GM12878 (cell line): ENCODE measurements around the gene CENPS. TPM values are rescaled to one million over a fixed set of nuclear protein-coding genes. Genes with fewer than 3 reads are reported as not detected.
A peak's percentile ranks its signal among the peaks of the same experiment; 100 is the strongest.

Experiments
- ATAC-seq: fragments of 200-7000 bp; cut with Tn5 transposase; 3 replicates; pipeline ENCODE4 v1.9.1; 2020; ENCODE audit warnings: mild to moderate bottlenecking, moderate library complexity
- BruUV-seq: library from RNA; stranded (reverse); fragments of 400-500 nt; replicated peaks from 2 replicates; lab custom pipeline; 2021; lab: Mats Ljungman, UMichigan
- CTCF ChIA-PET: fragments of 300-600 bp; sonication (Branson Sonifier 250); formaldehyde crosslinking; extraction: SDS; loops from one replicate; lab custom pipeline; 2021; ENCODE audit warnings: inconsistent platforms; lab: Yijun Ruan, JAX
- POLR2A ChIA-PET: fragments of 350-600 bp; formaldehyde crosslinking; extraction: SDS; loops from one replicate; lab custom pipeline; 2021; ENCODE audit warnings: inconsistent platforms; lab: Charles Lee
- RAD21 ChIA-PET: fragments of 300-600 bp; sonication (Branson Sonifier 250); formaldehyde crosslinking; loops from one replicate; lab custom pipeline; 2023; ENCODE audit warnings: antibody characterized with exemption; ENCODE audit not compliant: unreplicated experiment; lab: Charles Lee
- SMC1A ChIA-PET: fragments of 300-600 bp; sonication (Branson Sonifier 250); formaldehyde crosslinking; loops from one replicate; lab custom pipeline; 2023; ENCODE audit not compliant: unreplicated experiment, uncharacterized antibody; lab: Charles Lee
- DNase-seq: peaks from one replicate; pipeline ENCODE4 v3.0.0-alpha.2; 2011; ENCODE audit warnings: low read depth, low spot score
- FAIRE-seq: peaks from 3 replicates; lab custom pipeline; 2011; peaks lifted over from hg19 to GRCh38; lab: Jason Lieb, UNC
- H2AFZ ChIP-seq: 2 replicates; pipeline ENCODE4 v1.6.0; 2011; ENCODE audit warnings: low read depth, low read length, control low read depth; ENCODE audit not compliant: control insufficient read depth
- H3K27ac ChIP-seq: 2 replicates; pipeline ENCODE4 v1.5.1; 2011; ENCODE audit warnings: control low read depth; ENCODE audit not compliant: control insufficient read depth, insufficient read depth
- H3K27me3 ChIP-seq, 2 experiments: replicated peaks in 1 of 2; 2 replicates each; pipeline versions ENCODE4 v1.6.0 to v1.6.1; 2011; ENCODE audit warnings: low read length in 1 of 2; ENCODE audit not compliant: control insufficient read depth in 2 of 2, insufficient read depth in 2 of 2
- H3K36me3 ChIP-seq, 2 experiments: 2 replicates each; pipeline ENCODE4 v1.5.1; 2011; ENCODE audit warnings: low read length in 1 of 2; ENCODE audit not compliant: control insufficient read depth in 2 of 2, insufficient read depth in 2 of 2
- H3K4me1 ChIP-seq: 2 replicates; pipeline ENCODE4 v1.6.1; 2011; ENCODE audit warnings: mild to moderate bottlenecking, low read length, moderate library complexity, mixed read lengths; ENCODE audit not compliant: control insufficient read depth, insufficient read depth
- H3K4me2 ChIP-seq: 2 replicates; pipeline ENCODE4 v1.6.0; 2011; ENCODE audit warnings: control low read depth; ENCODE audit not compliant: control insufficient read depth, insufficient read depth
- H3K4me3 ChIP-seq: fragments of 200-600 bp; sonication (generic); 2 replicates; pipeline ENCODE4 v1.5.1; 2016
- H3K79me2 ChIP-seq: 2 replicates; pipeline ENCODE4 v1.6.0; 2011; ENCODE audit warnings: low read length; ENCODE audit not compliant: control insufficient read depth, insufficient read depth
- H3K9ac ChIP-seq: 2 replicates; pipeline ENCODE4 v1.8.0; 2011; ENCODE audit warnings: low read length, control low read depth, mixed read lengths; ENCODE audit not compliant: control insufficient read depth, insufficient read depth
- H3K9me3 ChIP-seq: replicated peaks from 3 replicates; pipeline ENCODE4 v1.5.1; 2011; ENCODE audit warnings: mild to moderate bottlenecking, low read length; ENCODE audit not compliant: control insufficient read depth, insufficient read depth
- H4K20me1 ChIP-seq: 2 replicates; pipeline ENCODE4 v1.6.0; 2011; ENCODE audit not compliant: control insufficient read depth, insufficient read depth
- ASH2L ChIP-seq: fragments of 300-600, 200-600 bp; sonication (generic); IDR thresholded peaks from 2 replicates; pipeline ENCODE4 v1.6.1; 2017; ENCODE audit warnings: low read depth, mild to moderate bottlenecking, borderline replicate concordance
- ATF7 ChIP-seq: fragments of 450-650 bp; IDR thresholded peaks from 2 replicates; pipeline ENCODE4 v1.6.1; 2016; ENCODE audit warnings: low read depth, mild to moderate bottlenecking
- BRCA1 ChIP-seq: IDR thresholded peaks from 2 replicates; pipeline ENCODE4 v1.6.1; 2011; ENCODE audit warnings: low read depth, low read length, improper control_type of control experiment
- CBX5 ChIP-seq: sonication (generic); IDR thresholded peaks from 2 replicates; pipeline ENCODE4 v1.6.1; 2016; ENCODE audit warnings: low read depth, moderate library complexity, mild to moderate bottlenecking, inconsistent platforms
- CREM ChIP-seq: IDR thresholded peaks from 2 replicates; pipeline ENCODE4 v1.6.1; 2014; ENCODE audit warnings: antibody characterized with exemption, low read depth
- EED ChIP-seq: sonication (generic); IDR thresholded peaks from 2 replicates; pipeline ENCODE4 v1.6.1; 2016; ENCODE audit warnings: antibody characterized with exemption, low read depth
- EGR1 ChIP-seq, 2 experiments: IDR thresholded peaks; 1 replicate in 1 of 2; 2 replicates in 1 of 2; pipeline ENCODE4 v1.6.1; 2011 to 2012; ENCODE audit warnings: low read depth in 2 of 2, low read length in 2 of 2, borderline replicate concordance in 1 of 2, mild to moderate bottlenecking in 1 of 2, moderate library complexity in 1 of 2
- IRF4 ChIP-seq: IDR thresholded peaks from 2 replicates; pipeline ENCODE4 v1.6.1; 2011; ENCODE audit warnings: low read depth, low read length
- JUNB ChIP-seq: IDR thresholded peaks from 2 replicates; pipeline ENCODE4 v1.6.1; 2016; ENCODE audit warnings: antibody characterized with exemption, mild to moderate bottlenecking
- JUND ChIP-seq: IDR thresholded peaks from 2 replicates; pipeline ENCODE4 v1.6.1; 2012; ENCODE audit warnings: low read depth, mild to moderate bottlenecking, low read length, improper control_type of control experiment, moderate library complexity
- NBN ChIP-seq: fragments of 450-650 bp; IDR thresholded peaks from 2 replicates; pipeline ENCODE4 v1.6.1; 2016
- NR2F1 ChIP-seq: fragments of 450-650 bp; conservative IDR thresholded peaks from 2 replicates; pipeline ENCODE4 v1.6.1; 2017; ENCODE audit warnings: mild to moderate bottlenecking
- RB1 ChIP-seq: fragments of 450-650 bp; formaldehyde crosslinking; IDR thresholded peaks from 2 replicates; pipeline ENCODE4 v1.6.1; 2017; ENCODE audit warnings: mild to moderate bottlenecking, borderline replicate concordance
- RUNX3 ChIP-seq: IDR thresholded peaks from 2 replicates; pipeline ENCODE4 v1.6.1; 2012; ENCODE audit warnings: low read length, inconsistent platforms
- SPI1 ChIP-seq: IDR thresholded peaks from 2 replicates; pipeline ENCODE4 v1.6.1; 2011; ENCODE audit warnings: low read depth, mild to moderate bottlenecking, low read length, moderate library complexity, borderline replicate concordance; ENCODE audit not compliant: insufficient read depth
- STAT1 ChIP-seq: fragments of 450-650 bp; conservative IDR thresholded peaks from 2 replicates; pipeline ENCODE4 v1.6.1; 2014; ENCODE audit warnings: antibody characterized with exemption, mild to moderate bottlenecking
- SUZ12 ChIP-seq: fragments of 200-600 bp; sonication (generic); IDR thresholded peaks from one replicate; pipeline ENCODE4 v1.6.1; 2018; ENCODE audit warnings: antibody characterized with exemption, mild to moderate bottlenecking; ENCODE audit not compliant: unreplicated experiment
- WRNIP1 ChIP-seq: IDR thresholded peaks from 2 replicates; pipeline ENCODE4 v1.6.1; 2011; ENCODE audit warnings: low read depth, low read length, improper control_type of control experiment, borderline replicate concordance
- YY1 ChIP-seq: IDR thresholded peaks from 2 replicates; pipeline ENCODE4 v1.6.1; 2011; ENCODE audit warnings: low read depth, mild to moderate bottlenecking, low read length
- ZZZ3 ChIP-seq: IDR thresholded peaks from 2 replicates; pipeline ENCODE4 v1.6.1; 2011; ENCODE audit warnings: low read depth; ENCODE audit not compliant: control insufficient read depth, insufficient read length
- WGBS: methylation state at CpG from one replicate; pipeline ENCODE4 v1.1.6; 2016; ENCODE audit warnings: low lambda C conversion rate; ENCODE audit not compliant: insufficient replicate concordance, insufficient coverage; ENCODE audit errors: missing lambda C conversion rate; 5-methylcytosine and 5-hydroxymethylcytosine counted together
- in situ Hi-C: fragments of 300-500 bp; cut with MboI; formaldehyde crosslinking; loops from 9 replicates; pipeline ENCODE4 v1.14.3; 2018; ENCODE audit warnings: mixed read lengths
- intact Hi-C: fragments of 100-400 bp; cut with micrococcal nuclease; formaldehyde crosslinking; loops from one replicate; pipeline ENCODE4 v1.14.2; 2022; ENCODE audit not compliant: unreplicated experiment
- polyA plus RNA-seq, 11 experiments: library from polyadenylated mRNA; depleted of rRNA in 4 of 11; unstranded in 6 of 11; stranded (reverse) in 5 of 11; fragments of >200 nt; fragmentation: Nextera tagmentation in 4 of 11; fragmentation: Illumina TruSeq in 1 of 11; extraction: Ambion mirVana in 4 of 11; extraction: Trizol in 1 of 11; gene quantifications; 1 replicate in 1 of 11; 2 replicates in 10 of 11; pipeline versions ENCODE4 v1.2.1 to v1.2.3, GENCODE V29; 2011 to 2016; ENCODE audit warnings: inconsistent platforms in 2 of 11, missing spikeins in 2 of 11, low read depth in 1 of 11
- total RNA-seq, 4 experiments: library from RNA; depleted of rRNA in 3 of 4; stranded (reverse); fragments of >200 nt in 3 of 4; fragmentation: Illumina TruSeq in 1 of 4; extraction: Trizol in 1 of 4; gene quantifications; 2 replicates each; pipeline versions ENCODE4 v1.2.1 to v1.2.3, GENCODE V29; 2013 to 2021
- TF ChIP-seq, protein P1 (sequence below): fragments of 450-650 bp; IDR thresholded peaks from 2 replicates; pipeline ENCODE4 v1.6.1; 2017; ENCODE audit warnings: mild to moderate bottlenecking, low read depth, inconsistent platforms; ENCODE audit not compliant: poor library complexity, severe bottlenecking
- TF ChIP-seq, protein P2 (sequence below): fragments of 450-650 bp; IDR thresholded peaks from 2 replicates; pipeline ENCODE4 v1.6.1; 2017; ENCODE audit warnings: low read depth, mild to moderate bottlenecking, moderate library complexity

CENPS gene
- total and polyA plus RNA-seq, 10 of the 15 experiments (the other 5 are each of a cell fraction or from before 2014, with no cell fraction given), result 9.4 to 51.7 (median 16.7) TPM

GRCh38 chr1:10433790-10434189 is 3.6 kb downstream of the CENPS start:
- ChIA-PET RAD21 (interaction anchor here (0.6 to 7.6 kb wide), 6 partner anchors 23 to 776 kb away, joined by 3 to 191 read pairs (median 3); no protein-coding TSS in a partner anchor), CTCF (interaction anchor here (0.7 to 10.5 kb wide), 9 partner anchors 9 to 648 kb away, joined by 3 to 292 read pairs (median 5); no protein-coding TSS in a partner anchor), POLR2A (interaction anchor here (0.6 to 2.8 kb wide), 7 partner anchors 13 to 483 kb away, joined by 3 to 10 read pairs (median 3); partner anchors contain the start of gene DFFA), SMC1A (interaction anchor here (0.6 to 9.0 kb wide), 10 partner anchors 9 to 127 kb away, joined by 3 to 122 read pairs (median 4); partner anchors contain the start of genes DFFA, PEX14 and PGD)
- no peaks in the 10 kb centered on the region for H3K9me3 ChIP-seq
- in situ Hi-C loops, result loop anchor here (5.0 to 10.0 kb wide), 2 partner anchors 59 to 431 kb away; no protein-coding TSS in a partner anchor
- peak overlapping the region; percentile 35 for H2AFZ ChIP-seq
- ATAC-seq, result peak; percentile 37
- H3K4me2 ChIP-seq, result peak overlapping the region; percentile 68
- no peak for DNase-seq
- 0 out of 2 replicates have a peak overlapping the region, but pooled peaks have one; percentile 25 for H3K9ac ChIP-seq
- peaks cover 21% of the 10 kb centered on the region for H3K4me1 ChIP-seq
- 0 out of 2 replicates have a peak overlapping the region, but pooled peaks have one; percentile 40 for H3K27ac ChIP-seq
- no TSS peak for BruUV-seq
- H3K4me3 ChIP-seq, result peak overlapping the region; percentile 16; the same call in 1 of the 2 replicates
- WGBS, result 26% methylated on average over 11 of the region's 11 CpGs
- H4K20me1 ChIP-seq, result no peaks in the 10 kb centered on the region
- TF ChIP-seq, protein P1, sequence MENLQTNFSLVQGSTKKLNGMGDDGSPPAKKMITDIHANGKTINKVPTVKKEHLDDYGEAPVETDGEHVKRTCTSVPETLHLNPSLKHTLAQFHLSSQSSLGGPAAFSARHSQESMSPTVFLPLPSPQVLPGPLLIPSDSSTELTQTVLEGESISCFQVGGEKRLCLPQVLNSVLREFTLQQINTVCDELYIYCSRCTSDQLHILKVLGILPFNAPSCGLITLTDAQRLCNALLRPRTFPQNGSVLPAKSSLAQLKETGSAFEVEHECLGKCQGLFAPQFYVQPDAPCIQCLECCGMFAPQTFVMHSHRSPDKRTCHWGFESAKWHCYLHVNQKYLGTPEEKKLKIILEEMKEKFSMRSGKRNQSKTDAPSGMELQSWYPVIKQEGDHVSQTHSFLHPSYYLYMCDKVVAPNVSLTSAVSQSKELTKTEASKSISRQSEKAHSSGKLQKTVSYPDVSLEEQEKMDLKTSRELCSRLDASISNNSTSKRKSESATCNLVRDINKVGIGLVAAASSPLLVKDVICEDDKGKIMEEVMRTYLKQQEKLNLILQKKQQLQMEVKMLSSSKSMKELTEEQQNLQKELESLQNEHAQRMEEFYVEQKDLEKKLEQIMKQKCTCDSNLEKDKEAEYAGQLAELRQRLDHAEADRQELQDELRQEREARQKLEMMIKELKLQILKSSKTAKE, result no peak
- TF ChIP-seq, protein P2, sequence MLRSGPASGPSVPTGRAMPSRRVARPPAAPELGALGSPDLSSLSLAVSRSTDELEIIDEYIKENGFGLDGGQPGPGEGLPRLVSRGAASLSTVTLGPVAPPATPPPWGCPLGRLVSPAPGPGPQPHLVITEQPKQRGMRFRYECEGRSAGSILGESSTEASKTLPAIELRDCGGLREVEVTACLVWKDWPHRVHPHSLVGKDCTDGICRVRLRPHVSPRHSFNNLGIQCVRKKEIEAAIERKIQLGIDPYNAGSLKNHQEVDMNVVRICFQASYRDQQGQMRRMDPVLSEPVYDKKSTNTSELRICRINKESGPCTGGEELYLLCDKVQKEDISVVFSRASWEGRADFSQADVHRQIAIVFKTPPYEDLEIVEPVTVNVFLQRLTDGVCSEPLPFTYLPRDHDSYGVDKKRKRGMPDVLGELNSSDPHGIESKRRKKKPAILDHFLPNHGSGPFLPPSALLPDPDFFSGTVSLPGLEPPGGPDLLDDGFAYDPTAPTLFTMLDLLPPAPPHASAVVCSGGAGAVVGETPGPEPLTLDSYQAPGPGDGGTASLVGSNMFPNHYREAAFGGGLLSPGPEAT, result 0 out of 2 replicates have a peak, but pooled peaks have one; percentile 43
- no peak for TF ChIP-seq STAT1
- TF ChIP-seq SPI1, result no peak
- TF ChIP-seq CREM, result no peak
- peak; percentile 47 for TF ChIP-seq RUNX3
- no peak for TF ChIP-seq BRCA1
- peak; percentile 55; the same call in 1 of the 2 replicates for TF ChIP-seq YY1
- no peak for TF ChIP-seq EED
- TF ChIP-seq SUZ12, result no peak
- TF ChIP-seq NBN, result no peak
- 0 out of 2 replicates have a peak, but pooled peaks have one; percentile 30 for TF ChIP-seq IRF4
- TF ChIP-seq WRNIP1, result no peak
- TF ChIP-seq CBX5, result no peak
- no peak for TF ChIP-seq RB1
- TF ChIP-seq JUND, result no peak
- no peak for TF ChIP-seq ZZZ3
- TF ChIP-seq EGR1 (IDR thresholded peaks at IDR 0.05; ENCODE audit: borderline replicate concordance in 1 of 2, low read depth in 2 of 2, low read length in 2 of 2), result peak in 1 of 2 experiments; percentile 89; a peak in 2 of 3 replicates
- TF ChIP-seq JUNB, result no peak
- TF ChIP-seq NR2F1, result no peak
- no peak for TF ChIP-seq ATF7
- TF ChIP-seq ASH2L, result no peak
- H3K36me3 ChIP-seq, result no peaks in the 10 kb centered on the region
- peaks cover 7% of the 10 kb centered on the region for H3K79me2 ChIP-seq
- no peak for FAIRE-seq
- intact Hi-C loops, result no loop called here
- no peaks in the 10 kb centered on the region for H3K27me3 ChIP-seq
